GM21381 (cell line): ENCODE data around the gene LAPTM4A.
"Not testable (repeated sequence)": the region's sequence is repeated elsewhere in the genome, so short reads cannot be mapped to it uniquely, and the experiment has no call there.

Experiments
- ATAC-seq: cut with Tn5 transposase; IDR thresholded peaks from one replicate; pipeline ENCODE4 v1.9.1; 2021; ENCODE audit warnings: mild to moderate bottlenecking, moderate library complexity; ENCODE audit not compliant: unreplicated experiment

Gene LAPTM4A

DNA sequence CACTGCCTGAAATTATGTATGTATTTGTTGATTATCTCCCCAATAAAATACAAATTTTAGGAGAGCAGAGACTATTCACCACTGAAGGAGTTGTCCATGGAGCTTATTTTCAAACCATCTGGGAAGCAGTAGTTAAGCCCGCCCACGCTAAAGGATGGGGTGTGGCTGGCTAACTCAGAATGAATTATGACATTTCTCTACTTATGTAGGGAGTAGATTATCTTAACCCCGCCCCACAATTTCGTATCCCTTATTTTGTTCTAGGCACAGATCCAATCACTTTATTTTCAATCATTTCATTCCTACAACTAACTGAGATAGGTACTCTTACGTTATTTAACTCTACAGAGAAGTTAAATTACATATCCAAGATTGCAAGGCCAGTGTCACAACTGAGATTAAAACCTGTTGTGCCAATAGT, 1.4 kb upstream of the LAPTM4A start:
- ATAC-seq, result no peak

GRCh38 chr2:20052229-20052851, 912 bp upstream of the LAPTM4A start:
- ATAC-seq, result no peak

DNA sequence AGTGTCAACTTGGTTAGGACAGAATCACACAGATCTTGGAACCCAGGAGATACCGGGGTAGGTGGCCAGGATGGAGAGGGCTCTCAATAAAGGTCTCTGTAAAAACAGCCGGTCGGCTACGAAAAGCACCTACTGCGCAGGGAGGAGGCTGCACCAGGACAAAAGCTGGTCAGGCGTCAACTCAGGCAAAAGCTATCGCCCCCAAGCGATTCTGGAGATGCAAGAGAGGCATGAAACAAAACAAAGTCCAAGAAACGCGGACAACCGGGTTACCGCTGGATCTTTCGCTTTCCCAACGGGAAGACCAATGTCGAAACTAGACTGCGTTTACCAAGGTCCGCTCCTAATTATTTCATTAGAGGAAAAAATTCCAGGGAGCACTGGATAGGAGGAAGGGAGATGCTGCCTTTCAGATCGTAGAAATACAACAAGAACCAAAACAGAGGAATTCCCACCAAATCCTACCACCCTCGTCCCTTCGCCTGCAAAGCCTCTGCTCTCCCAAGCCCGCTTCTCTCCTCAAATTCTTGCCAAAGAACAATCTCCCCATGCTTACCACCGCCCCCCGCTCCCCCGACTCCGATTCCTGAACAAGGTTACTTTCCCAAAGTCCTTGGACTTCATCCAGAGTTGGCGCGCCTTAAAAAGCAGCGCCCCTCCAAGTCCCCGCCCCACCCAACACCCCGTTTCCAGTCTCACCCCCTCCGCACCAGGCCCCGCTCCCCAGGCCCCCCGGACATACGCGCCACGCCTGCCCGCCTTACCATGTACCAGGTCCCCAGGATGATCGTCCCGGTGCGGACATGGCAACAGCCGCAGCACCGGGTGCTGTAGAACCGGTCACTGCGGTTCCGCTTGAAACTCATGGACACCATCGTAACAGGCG, 539 bp downstream of the LAPTM4A start:
- peak; percentile 23 for ATAC-seq

DNA sequence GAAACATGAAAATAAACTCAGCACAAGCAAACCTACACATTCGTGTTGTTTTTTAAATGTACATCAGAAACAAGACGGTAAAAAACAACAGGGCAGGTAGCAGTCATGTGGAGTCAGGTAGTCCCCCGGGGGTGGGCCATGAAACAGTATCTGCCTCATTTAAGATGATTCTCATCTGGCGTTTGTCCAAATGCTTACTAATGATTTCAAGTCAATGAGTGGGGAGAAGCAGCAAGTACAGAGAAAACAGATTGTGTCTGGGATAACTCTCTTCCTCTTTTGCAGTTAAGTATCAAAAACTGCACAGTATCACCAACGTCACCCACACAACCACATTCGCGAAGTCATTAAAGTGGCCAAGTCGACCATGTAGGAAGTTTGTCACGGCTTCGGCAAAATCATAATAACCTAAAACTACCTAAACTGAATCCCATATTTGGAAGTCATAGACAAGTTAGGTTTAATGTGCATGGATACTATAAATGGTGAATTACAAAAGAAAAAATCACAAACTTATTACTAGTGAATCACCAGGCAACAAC, 1.3 kb downstream of the LAPTM4A start:
- ATAC-seq, result peak; percentile 14

DNA sequence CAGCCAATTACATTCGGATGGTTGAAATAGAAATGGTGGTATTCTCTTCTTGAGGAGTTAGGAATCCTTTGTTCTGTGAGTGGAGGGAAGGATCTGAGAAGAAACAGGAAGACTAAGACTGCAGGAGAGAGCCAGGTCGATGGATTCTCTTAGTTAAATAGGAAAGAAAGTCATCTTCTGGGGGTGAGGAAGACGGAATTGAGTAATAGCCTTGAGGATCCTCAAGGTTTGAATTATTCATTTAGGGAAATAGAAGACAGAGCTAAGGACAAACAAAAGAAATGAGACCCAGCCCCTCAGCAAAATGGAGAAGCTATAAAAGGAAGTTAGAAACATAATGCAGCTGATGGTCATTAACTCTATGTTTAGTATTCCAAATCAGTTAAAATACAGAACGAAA, 1.8 kb downstream of the LAPTM4A start:
- no peak for ATAC-seq

DNA sequence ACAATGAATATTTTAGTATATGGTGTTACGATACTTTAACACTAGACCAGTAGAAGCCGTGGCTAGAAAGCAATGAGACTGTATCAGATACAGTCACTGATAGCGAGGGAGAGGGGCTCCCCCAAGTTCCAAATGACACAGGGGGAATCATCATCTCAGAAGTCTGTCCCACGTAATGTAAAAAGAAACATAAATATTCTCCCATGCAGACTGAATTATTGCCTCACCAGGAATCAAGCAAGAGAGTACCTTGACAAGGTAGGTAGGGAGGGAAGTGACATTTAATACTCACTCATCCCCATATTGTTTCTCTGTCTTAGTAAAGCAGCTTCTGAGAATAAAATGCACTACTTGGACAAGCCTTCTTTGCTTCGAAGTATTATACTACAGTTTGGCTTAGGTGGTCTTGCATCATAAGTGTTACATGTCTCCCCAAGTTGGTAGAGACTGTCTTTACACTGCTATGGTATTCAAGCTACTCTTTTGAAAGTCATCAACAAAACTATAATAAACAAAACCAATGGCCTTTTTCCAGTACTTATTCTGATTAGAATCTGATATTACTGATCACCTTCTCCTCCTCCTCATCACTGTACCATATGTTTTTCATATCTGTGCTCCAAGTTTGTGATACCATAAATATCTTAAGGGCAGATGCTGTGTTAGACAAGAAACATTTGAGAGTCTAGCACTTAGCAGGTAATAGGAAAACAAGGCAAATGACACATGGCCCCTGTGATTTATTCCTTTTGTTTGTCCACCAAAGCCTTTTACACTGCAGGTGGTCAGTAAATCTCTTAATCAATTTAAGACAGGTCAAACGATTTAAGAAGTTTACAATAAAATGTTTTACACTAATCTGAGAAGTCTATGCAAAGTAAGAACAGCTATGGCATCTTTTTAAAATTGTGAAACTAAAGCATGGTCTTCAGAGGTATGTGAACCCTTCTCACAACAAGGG, 2.7 kb downstream of the LAPTM4A start:
- ATAC-seq, result no peak

GRCh38 chr2:20045712-20046292, 5.6 kb downstream of the LAPTM4A start:
- not testable (repeated sequence) for ATAC-seq

DNA sequence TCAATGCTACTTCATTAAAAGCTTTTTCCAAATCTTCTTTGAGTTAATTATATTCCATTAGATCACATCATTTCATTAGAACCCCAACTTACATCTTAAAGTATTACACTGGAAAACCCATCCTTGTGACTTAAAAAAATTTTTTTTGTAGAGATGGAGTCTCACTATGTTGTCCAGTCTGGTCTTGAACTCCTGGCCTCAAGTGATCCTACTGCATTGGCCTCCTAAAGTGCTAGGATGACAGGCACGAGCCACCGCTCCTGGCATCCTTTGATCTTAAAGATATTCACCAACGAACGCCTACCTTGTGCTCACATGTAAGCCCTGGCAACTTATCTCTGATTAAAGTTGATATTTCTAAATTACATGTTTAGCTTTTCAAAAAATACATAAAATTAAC, 6.7 kb downstream of the LAPTM4A start:
- ATAC-seq, result no peak

GRCh38 chr2:20042531-20042930, 8.9 kb downstream of the LAPTM4A start:
- ATAC-seq, result no peak

- no peak for ATAC-seq
Observed at GRCh38 chr2:20040489-20041172, 10.8 kb downstream of the LAPTM4A start.

- ATAC-seq, result no peak
Observed at GRCh38 chr2:20037660-20038059, 13.8 kb downstream of the LAPTM4A start.

- no peak for ATAC-seq
Observed at GRCh38 chr2:20035955-20036666, 15.3 kb downstream of the LAPTM4A start.

GRCh38 chr2:20034821-20035220, 16.6 kb downstream of the LAPTM4A start:
- ATAC-seq, result no peak

GRCh38 chr2:20034218-20034617, 17.2 kb downstream of the LAPTM4A start:
- no peak for ATAC-seq

DNA sequence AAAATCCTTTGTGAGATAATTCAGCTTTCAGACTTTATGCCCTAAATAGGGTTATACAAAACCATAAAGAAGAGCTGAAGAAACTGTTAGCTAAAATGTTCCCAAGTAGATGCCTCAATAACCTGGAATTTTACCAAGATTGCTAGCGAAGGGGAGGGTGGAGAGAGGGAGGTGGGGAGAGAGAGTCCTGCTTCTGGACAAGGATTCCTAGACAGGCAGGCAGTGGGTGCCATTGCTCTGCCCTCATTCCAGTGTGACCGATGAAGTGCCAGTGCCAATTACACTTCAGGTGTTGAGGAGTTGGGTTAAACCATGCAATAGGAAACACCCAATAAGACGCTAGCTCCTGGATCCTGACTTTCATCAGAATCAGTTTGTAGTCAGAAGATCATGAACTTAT, 18.1 kb downstream of the LAPTM4A start:
- no peak for ATAC-seq

- no peak for ATAC-seq
Observed at GRCh38 chr2:20030224-20030623, 21.2 kb downstream of the LAPTM4A start.

- ATAC-seq, result no peak
Observed at GRCh38 chr2:20027705-20028434, 23.6 kb downstream of the LAPTM4A start.

DNA sequence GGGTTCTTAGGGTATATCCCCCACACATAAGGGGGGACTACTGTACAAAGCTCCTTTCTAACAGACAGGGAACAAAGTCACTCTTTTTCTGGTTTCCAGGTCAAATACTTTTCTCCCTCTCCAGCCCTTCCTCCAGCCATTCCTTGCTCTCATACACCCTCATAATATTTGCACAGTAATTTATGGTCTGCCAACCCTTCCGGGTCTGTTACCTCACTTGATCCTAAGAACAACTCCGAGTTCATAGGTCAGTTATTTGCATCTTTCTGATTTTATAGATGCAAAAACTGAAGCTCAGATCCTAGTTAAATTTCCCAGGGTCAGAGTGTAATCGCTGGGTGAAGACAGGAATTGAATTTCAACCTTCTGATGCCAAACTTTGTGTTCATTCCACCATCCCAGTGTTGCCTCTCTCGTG, 24.2 kb downstream of the LAPTM4A start:
- no peak for ATAC-seq
